Suprapubic skin (tissue), 4 donors: ENCODE data around the gene NINJ1. TPM values are rescaled to one million over a fixed set of nuclear protein-coding genes. Genes with fewer than 3 reads are reported as not detected.

Experiments used
- DNase-seq, 2 donors: peaks; one replicate each; pipeline ENCODE4 v3.0.0-alpha.2; 2019; ENCODE audit warnings: low spot score in 2 of 2
- H3K27ac ChIP-seq: fragments of 200-600 bp; sonication (generic); one replicate; pipeline ENCODE4 v1.5.1; 2019
- H3K27me3 ChIP-seq: fragments of 200-600 bp; sonication (generic); one replicate; pipeline ENCODE4 v1.5.1; 2019
- H3K36me3 ChIP-seq: fragments of 200-600 bp; sonication (generic); one replicate; pipeline ENCODE4 v1.5.1; 2019
- H3K4me1 ChIP-seq: fragments of 200-600 bp; sonication (generic); one replicate; pipeline ENCODE4 v1.5.1; 2019
- H3K4me3 ChIP-seq: fragments of 200-600 bp; sonication (generic); one replicate; pipeline ENCODE4 v1.5.1; 2019; ENCODE audit warnings: mild to moderate bottlenecking
- H3K9me3 ChIP-seq: fragments of 200-600 bp; sonication (generic); one replicate; pipeline ENCODE4 v1.5.1; 2019
- EP300 ChIP-seq: sonication (generic); formaldehyde crosslinking; IDR thresholded peaks from one replicate; pipeline ENCODE4 v1.6.1; 2017; ENCODE audit warnings: antibody characterized with exemption
- POLR2A ChIP-seq, 2 donors: fragments of 450-650 bp; IDR thresholded peaks; one replicate each; pipeline ENCODE4 v1.6.1; 2017; ENCODE audit warnings: antibody characterized with exemption in 2 of 2, mild to moderate bottlenecking in 2 of 2, moderate library complexity in 2 of 2
- POLR2AphosphoS5 ChIP-seq, 3 donors: sonication (generic); formaldehyde crosslinking; IDR thresholded peaks; one replicate each; pipeline ENCODE4 v1.6.1; 2017; ENCODE audit warnings: antibody characterized with exemption in 3 of 3
- WGBS: methylation state at CpG from one replicate; pipeline ENCODE4 v1.1.5; 2018; 5-methylcytosine and 5-hydroxymethylcytosine counted together
- total RNA-seq, 4 donors: library from RNA; depleted of rRNA; stranded (reverse); fragments of >200 nt; gene quantifications; one replicate each; pipeline ENCODE4 v1.1.0, GENCODE V29; 2016
- TF ChIP-seq, protein P1 (sequence below), 2 donors: fragments of 200-600 bp in 1 of 2; fragments of 450-650 bp in 1 of 2; sonication (generic) in 1 of 2; IDR thresholded peaks; one replicate each; pipeline ENCODE4 v1.5.1; 2016 to 2019; ENCODE audit warnings: antibody characterized with exemption in 2 of 2, mild to moderate bottlenecking in 1 of 2, moderate library complexity in 1 of 2

The NINJ1 gene
- total RNA-seq, 4 donors from 2014 or later, result 88.3 to 158 (median 113) TPM

DNA sequence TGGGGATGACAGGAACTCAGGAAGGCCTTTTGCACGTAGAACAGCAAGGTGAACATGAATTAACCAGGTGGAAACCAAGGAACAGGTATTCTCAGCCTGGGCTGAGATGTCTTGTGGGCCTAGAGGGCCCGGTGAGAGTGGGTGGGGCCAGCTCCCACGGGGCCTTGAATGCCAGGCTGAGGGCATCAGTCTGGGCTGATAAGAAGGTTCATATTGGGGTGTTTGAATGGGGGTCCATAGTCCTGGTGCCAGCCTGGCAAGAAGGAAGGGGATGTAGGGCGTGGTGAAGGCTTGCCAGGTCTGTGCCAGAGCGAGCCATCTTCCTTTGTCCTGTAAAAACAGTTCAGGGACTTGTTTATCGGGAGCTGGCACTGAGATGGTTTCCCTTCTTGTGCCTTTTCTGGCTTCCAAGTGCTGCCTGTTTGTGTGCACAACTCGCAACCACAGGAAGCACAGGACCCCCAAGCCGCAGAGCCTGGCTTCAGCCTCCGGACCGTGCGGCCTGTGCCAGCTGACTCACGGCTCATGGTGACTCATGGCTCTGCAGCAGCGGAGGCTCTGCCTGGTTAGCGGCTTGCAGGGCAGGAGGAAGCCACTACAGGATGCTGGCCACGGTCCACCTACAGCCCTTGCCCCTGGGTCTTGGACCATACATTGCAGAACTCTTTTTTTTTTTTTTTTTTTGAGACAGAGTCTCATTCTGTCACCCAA, 35.7 kb downstream of the NINJ1 start:
- WGBS, result 4% methylated on average over 15 of the region's 15 CpGs
- peak; percentile 95 for DNase-seq
- Histone ChIP-seq H3K27ac (peak overlapping the region; percentile 97), H3K9me3 (no peaks in the 10 kb centered on the region), H3K36me3 (no peaks in the 10 kb centered on the region), H3K4me1 (peaks cover 59% of the 10 kb centered on the region), H3K27me3 (no peaks in the 10 kb centered on the region), H3K4me3 (peak overlapping the region; percentile 100)
- TF ChIP-seq EP300 (no peak), POLR2A (IDR thresholded peaks at IDR 0.05) (no peak), POLR2AphosphoS5 (IDR thresholded peaks at IDR 0.05) (peak in 2 of 3 donors; percentile 25 to 68)
- TF ChIP-seq, protein P1, sequence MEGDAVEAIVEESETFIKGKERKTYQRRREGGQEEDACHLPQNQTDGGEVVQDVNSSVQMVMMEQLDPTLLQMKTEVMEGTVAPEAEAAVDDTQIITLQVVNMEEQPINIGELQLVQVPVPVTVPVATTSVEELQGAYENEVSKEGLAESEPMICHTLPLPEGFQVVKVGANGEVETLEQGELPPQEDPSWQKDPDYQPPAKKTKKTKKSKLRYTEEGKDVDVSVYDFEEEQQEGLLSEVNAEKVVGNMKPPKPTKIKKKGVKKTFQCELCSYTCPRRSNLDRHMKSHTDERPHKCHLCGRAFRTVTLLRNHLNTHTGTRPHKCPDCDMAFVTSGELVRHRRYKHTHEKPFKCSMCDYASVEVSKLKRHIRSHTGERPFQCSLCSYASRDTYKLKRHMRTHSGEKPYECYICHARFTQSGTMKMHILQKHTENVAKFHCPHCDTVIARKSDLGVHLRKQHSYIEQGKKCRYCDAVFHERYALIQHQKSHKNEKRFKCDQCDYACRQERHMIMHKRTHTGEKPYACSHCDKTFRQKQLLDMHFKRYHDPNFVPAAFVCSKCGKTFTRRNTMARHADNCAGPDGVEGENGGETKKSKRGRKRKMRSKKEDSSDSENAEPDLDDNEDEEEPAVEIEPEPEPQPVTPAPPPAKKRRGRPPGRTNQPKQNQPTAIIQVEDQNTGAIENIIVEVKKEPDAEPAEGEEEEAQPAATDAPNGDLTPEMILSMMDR (IDR thresholded peaks at IDR 0.05), result no peak

DNA sequence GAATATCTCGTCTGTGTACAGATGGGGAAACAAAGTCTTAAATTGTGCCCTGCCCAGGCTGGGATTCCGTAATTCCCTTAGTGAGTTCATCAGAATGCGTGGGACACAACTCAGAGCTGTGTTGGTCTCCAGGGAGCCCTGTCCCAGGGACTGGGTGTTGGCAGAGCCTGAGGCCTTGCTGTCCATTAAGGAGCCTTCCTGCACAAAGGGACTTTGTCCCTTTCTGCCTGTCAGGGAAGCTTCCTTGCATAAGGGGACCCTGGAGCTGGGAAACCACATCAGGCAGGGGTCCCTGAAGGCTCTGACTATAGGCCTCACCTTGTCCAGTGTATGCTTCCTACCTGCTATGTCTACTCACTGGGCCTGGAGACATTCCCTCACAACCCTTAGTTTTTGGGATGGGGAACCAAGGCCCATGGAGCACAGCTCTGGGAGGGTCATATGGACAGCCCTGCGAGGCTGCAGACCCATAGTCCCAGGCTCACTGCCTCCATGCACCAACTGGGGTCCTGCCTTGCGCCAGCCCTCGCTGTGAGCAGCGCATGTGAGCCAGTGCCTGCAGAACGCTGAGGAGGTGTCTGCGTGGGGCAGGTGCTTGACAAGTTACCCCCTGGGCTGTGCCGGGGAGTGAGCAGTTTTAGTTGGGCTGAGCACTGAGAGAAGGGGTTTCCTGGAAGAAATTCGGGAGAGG, 36.4 kb downstream of the NINJ1 start:
- WGBS, result 64% methylated on average over 7 of the region's 11 CpGs
- Histone ChIP-seq H3K9me3 (no peaks in the 10 kb centered on the region), H3K36me3 (no peaks in the 10 kb centered on the region), H3K4me1 (peaks cover 65% of the 10 kb centered on the region), H3K27me3 (no peaks in the 10 kb centered on the region), H3K27ac (peak overlapping the region; percentile 97), H3K4me3 (peak overlapping the region; percentile 100)
- peak; percentile 71 to 72 for DNase-seq
- no peak for TF ChIP-seq POLR2AphosphoS5 (IDR thresholded peaks at IDR 0.05)
- TF ChIP-seq, protein P1 (IDR thresholded peaks at IDR 0.05), result no peak
- TF ChIP-seq POLR2A (IDR thresholded peaks at IDR 0.05), result no peak
- TF ChIP-seq EP300, result no peak

DNA sequence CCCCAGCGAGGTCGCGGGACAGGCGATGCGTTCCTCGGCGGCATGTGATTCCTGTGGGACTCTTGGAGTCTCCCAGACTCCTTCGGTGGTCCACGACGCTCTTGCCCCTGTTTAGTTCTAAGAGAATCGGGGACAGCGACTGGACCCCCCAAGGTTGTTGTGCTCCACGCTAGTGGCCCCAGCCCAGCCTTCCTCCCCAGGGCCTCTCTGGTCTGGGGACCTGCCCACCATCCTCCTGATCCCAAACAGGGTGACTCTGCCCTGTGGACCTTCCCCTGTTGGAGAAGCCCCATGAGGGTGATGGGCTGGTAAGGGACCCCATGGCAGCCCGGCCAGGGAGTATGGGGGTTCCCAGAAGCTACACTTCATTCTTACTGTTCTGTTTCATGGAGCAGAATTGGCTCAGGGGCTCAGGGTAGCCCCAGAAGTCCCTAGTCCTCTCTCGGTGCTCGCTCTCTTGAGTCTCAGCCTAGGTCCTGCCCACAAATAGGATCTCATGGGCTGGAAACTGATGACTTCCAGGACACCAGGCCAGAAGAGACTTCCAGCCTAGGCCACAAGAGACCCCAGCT, 37.2 kb downstream of the NINJ1 start:
- DNase-seq, result no peak
- TF ChIP-seq POLR2A (IDR thresholded peaks at IDR 0.05) (no peak), EP300 (no peak), POLR2AphosphoS5 (IDR thresholded peaks at IDR 0.05) (no peak)
- TF ChIP-seq, protein P1 (IDR thresholded peaks at IDR 0.05), result no peak
- Histone ChIP-seq H3K9me3 (no peaks in the 10 kb centered on the region), H3K36me3 (no peaks in the 10 kb centered on the region), H3K4me3 (peak overlapping the region; percentile 100), H3K27me3 (no peaks in the 10 kb centered on the region), H3K4me1 (peaks cover 65% of the 10 kb centered on the region), H3K27ac (peak overlapping the region; percentile 97)
- 20% methylated on average over 6 of the region's 16 CpGs for WGBS

DNA sequence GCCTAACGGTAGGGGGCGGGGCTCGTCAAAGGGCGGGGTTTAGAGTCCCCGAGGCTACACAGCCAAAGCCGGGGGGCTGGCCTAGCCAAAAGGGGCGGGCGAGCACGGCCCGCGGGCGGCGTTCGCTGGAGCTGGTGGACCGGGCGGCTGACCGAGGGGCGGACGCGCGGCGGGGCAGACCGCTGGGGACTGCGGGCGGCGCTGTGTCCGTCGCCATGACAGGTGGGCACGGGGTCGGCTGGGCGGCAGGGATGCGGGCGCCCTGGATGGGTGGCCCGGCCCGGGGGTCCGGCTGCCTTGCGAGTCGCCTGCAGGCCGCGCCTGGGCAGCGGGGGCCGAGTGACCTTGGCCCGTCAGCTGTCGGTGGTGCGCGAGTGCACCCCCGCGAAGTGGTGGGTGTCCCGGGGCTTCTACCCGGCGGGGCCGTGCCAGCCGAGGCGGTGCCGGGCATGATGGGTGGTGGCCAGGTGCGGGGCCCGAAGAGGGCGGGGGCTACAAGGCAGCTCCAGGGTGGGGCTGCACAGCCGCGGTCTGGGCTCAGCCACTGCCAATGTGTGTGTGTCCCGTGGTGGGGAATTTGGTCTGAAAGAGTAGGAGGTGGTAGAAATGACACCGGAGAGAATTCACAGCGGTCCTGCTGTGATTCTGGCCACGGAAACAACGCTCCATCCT, 37.8 kb downstream of the NINJ1 start, which contains the start of gene CARD19:
CARD19 (plus strand) TSS at position 87 of the 672 bp plus-strand sequence; CDS start at position 216, 129 bp downstream.
- H3K4me1 ChIP-seq, result peaks cover 65% of the 10 kb centered on the region

More for the DNA sequence above, 37.8 kb downstream of the NINJ1 start, which contains the start of gene CARD19:
- peak in 1 of 2 donors; percentile 89 for DNase-seq
- 0% methylated on average over 38 of the region's 65 CpGs for WGBS
- H3K4me3 ChIP-seq, result peak within 1 kb of the TSS; percentile 100
- no peaks in the 10 kb centered on the region for H3K36me3 ChIP-seq
- no peaks in the 10 kb centered on the region for H3K27me3 ChIP-seq
- H3K27ac ChIP-seq, result peak within 1 kb of the TSS; percentile 97
- TF ChIP-seq POLR2A (IDR thresholded peaks at IDR 0.05) (peak in 1 of 2 donors; percentile 79), EP300 (no peak), POLR2AphosphoS5 (IDR thresholded peaks at IDR 0.05) (peak in 1 of 3 donors; percentile 40)
- H3K9me3 ChIP-seq, result no peaks in the 10 kb centered on the region
